ENCODE data around the gene SPG7.
A peak's percentile ranks its signal among the peaks of the same experiment; 100 is the strongest.

SPG7 gene

DNA sequence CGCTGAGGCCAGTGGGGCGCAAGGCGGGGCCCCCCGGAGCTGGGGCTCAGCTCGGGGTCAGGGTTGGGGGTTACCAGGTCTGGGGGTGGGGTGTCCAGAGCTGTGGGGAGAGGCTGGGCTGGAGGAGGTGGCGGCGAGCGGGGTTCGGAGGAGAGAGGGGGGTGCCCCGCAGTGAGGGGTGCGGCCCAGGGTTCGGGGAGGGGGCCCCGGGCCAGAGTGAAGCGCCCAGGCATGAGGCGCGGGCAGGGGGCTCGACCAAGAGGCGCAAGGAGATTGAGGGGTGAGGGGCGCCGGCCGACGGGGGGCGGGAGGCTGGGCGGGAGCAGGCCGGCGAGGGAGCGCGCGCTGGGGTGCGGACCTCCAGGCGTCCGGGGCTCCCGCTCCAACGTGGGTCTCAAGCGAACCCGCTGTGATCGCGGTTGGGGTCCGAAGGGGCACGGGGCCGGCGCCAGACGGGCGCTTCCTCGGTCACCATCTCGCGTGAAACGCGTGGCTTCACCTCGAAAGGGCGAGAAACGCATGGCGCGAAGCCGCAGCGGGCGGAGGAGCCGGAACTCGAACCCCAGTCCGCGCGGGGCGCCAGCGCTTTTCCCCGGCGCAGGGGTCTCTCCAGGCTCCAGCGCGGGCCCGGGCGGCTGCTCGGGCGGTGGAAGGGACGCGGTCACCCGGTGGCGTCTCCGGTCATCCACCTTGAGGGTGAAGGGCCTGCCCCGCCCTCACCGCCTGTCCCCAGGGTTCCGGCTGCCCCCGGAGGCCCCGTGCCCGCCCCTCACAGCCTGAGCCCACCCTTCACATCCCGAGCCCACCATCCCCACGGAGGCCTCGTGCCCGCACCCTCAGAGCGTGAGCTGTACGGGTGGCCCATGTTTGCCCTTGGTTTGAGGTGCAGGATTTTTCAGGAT lies 68.2 kb downstream of the SPG7 start:
- DNase-seq (ENCODE audit: low read depth in 2 of 2), result no peak
- peak overlapping the region; percentile 31 to 58 for H3K4me3 ChIP-seq (replicated peaks in 1 of 2; ENCODE audit: low read depth in 2 of 2, low read length in 2 of 2)
- TF ChIP-seq, protein P1, sequence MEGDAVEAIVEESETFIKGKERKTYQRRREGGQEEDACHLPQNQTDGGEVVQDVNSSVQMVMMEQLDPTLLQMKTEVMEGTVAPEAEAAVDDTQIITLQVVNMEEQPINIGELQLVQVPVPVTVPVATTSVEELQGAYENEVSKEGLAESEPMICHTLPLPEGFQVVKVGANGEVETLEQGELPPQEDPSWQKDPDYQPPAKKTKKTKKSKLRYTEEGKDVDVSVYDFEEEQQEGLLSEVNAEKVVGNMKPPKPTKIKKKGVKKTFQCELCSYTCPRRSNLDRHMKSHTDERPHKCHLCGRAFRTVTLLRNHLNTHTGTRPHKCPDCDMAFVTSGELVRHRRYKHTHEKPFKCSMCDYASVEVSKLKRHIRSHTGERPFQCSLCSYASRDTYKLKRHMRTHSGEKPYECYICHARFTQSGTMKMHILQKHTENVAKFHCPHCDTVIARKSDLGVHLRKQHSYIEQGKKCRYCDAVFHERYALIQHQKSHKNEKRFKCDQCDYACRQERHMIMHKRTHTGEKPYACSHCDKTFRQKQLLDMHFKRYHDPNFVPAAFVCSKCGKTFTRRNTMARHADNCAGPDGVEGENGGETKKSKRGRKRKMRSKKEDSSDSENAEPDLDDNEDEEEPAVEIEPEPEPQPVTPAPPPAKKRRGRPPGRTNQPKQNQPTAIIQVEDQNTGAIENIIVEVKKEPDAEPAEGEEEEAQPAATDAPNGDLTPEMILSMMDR (IDR thresholded peaks at IDR 0.05; ENCODE audit: low read depth, low read length), result no peak

DNA sequence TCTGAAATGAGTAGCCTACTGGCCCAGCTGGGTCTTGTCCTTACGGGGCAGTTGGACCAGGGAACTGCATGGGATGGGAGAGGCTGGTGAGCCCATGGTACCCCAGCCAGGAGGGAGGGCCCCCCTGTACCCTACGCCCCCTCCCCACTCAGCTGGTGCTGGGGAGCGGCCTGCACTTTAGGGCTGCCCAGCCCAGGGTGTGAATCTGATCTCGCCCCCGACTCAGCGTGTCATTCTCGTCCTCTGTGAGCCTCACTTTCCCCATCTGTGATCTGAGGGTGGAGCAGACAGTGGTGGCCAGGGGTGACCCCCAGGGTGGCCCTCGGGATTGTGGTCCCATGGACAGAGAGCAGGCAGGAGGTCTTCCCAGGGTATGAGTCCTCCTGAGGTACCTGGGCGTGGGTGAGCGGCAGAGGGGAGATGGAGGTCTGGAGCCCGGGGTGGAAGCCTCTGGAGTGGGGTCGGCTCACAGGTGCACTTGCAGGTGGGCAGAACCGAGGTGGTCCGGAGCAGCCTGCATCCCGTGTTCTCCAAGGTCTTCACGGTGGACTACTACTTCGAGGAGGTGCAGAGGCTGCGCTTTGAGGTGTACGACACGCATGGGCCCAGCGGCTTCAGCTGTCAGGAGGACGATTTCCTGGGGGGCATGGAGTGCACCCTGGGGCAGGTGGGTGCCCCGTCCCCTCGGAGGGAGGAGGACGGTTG lies 69.0 kb downstream of the SPG7 start:
- peak overlapping the region in 1 of 2 donors; percentile 58 for H3K4me3 ChIP-seq (replicated peaks in 1 of 2; ENCODE audit: low read depth in 2 of 2, low read length in 2 of 2)
- TF ChIP-seq, protein P1 (IDR thresholded peaks at IDR 0.05; ENCODE audit: low read depth, low read length), result no peak
- DNase-seq (ENCODE audit: low read depth in 2 of 2), result no peak

DNA sequence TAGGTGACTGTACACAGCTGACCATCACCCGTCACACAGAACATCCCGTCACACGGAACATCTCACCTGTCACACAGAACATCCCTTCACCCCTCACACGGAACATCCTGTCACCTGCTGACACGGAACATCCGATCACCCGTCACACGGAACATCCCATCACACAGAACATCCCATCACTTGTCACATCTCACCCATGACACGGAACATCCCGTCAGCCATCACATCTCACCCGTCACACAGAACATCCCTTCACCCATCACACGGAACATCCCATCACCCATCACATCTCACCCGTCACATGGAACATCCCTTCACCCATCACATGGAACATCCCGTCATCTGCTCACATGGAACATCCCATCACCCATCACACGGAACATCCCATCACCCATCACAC lies 71.1 kb downstream of the SPG7 start:
- TF ChIP-seq, protein P1 (IDR thresholded peaks at IDR 0.05; ENCODE audit: low read depth, low read length), result no peak
- DNase-seq (ENCODE audit: low read depth in 2 of 2), result no peak
- H3K4me3 ChIP-seq (replicated peaks in 1 of 2; ENCODE audit: low read depth in 2 of 2, low read length in 2 of 2), result no peak overlapping the region

DNA sequence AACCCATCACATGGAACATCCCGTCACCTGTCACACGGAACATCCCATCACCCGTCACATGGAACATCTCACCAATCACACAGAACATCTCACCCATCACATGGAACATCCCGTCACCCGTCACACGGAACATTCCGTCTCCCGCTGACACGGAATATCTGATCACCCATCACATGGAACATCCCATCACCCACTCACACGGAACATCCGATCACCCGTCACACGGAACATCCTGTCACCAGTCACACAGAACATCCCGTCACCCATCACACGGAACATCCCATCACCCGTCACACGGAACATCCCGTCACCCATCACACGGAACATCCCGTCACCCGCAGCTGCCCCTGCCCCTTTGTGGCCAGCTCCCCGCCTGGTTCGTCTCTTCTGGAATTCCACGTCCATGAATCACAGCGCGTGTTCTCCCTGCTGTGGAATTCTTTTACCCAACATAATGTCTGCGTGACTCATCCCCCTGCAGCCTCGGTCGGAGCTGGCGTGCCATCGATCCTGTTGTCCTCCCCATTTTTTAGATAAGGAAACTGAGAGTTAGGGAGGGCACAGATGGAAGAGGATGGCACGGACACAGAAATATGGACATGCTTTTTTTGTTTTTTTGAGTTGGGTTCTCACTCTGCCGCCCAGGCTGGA lies 73.0 kb downstream of the SPG7 start:
- DNase-seq (ENCODE audit: low read depth in 2 of 2), result peak; percentile 96 to 99
- TF ChIP-seq, protein P1 (IDR thresholded peaks at IDR 0.05; ENCODE audit: low read depth, low read length), result no peak

DNA sequence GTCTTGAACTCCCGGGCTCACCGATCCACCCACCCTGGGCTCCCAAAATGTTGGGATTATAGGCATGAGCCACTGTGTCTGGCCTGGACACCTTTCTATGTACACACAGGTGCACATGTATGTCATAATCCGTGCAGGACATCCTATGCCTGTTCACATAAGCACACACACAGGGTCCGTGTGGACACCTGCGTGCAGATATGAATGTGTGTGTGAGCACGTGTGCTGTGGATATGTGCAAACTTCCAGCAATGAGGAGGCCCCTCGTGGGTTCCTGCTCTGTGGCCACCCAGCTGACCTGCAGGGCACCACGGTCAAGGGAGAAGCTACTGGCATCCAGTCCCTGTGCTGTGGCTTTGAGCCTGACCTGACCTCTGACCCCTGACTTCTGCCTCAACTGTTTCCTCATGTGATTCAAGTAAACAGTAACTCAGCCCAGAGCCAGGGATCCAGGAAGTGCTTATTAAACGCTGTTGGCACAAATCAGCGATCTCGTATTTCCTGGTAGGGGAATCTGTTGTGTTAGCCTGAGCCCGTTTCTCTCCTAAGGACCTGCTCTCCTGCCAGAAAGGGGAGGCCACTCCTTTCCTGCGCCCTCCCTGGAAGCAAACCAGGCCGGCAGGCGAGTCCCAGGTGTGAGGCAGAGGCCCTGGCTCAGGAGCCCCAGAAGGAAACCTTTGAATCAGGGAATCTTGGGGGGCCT lies 73.8 kb downstream of the SPG7 start:
- TF ChIP-seq, protein P1 (IDR thresholded peaks at IDR 0.05; ENCODE audit: low read depth, low read length), result no peak
- DNase-seq (ENCODE audit: low read depth in 2 of 2), result peak; percentile 82 to 92
- H3K4me3 ChIP-seq (replicated peaks in 1 of 2; ENCODE audit: low read depth in 2 of 2, low read length in 2 of 2), result no peak overlapping the region

More for the DNA sequence above, 73.0 kb downstream of the SPG7 start:
- no peak overlapping the region for H3K4me3 ChIP-seq (replicated peaks in 1 of 2; ENCODE audit: low read depth in 2 of 2, low read length in 2 of 2)

DNA sequence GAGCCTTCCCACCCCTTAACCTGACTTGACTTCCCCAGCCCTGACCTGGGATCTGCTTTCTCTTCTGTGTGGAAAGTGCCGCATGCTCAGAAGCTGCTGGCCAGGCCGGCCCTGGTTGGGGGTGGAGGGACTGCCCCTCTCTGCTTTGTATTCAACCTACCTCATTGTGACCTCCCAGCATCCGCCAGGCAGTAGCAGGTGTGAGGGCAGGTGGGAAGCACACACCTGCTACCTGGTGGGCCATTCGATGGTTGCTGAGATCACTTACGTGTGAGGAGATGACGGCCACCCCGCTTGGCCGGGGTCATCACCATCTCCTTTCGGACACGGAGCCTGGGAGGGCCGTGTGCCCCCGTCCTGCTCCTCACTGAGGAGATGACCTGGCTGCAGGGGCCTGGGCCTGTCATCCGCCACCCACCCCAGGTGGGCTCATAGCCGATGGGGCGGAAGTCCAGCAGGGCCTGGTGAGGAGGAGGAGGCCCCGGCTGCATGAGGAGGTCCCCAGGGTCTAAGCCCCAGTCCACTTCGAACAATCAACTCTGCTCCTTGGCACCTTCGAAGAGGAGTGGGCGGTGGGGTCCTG lies 74.5 kb downstream of the SPG7 start:
- DNase-seq (ENCODE audit: low read depth in 2 of 2), result no peak
- H3K4me3 ChIP-seq (replicated peaks in 1 of 2; ENCODE audit: low read depth in 2 of 2, low read length in 2 of 2), result no peak overlapping the region
- TF ChIP-seq, protein P1 (IDR thresholded peaks at IDR 0.05; ENCODE audit: low read depth, low read length), result no peak

Measured in cardiac fibroblast (primary cell).